ENCODE data around the gene IGFBP7.

IGFBP7 gene

DNA sequence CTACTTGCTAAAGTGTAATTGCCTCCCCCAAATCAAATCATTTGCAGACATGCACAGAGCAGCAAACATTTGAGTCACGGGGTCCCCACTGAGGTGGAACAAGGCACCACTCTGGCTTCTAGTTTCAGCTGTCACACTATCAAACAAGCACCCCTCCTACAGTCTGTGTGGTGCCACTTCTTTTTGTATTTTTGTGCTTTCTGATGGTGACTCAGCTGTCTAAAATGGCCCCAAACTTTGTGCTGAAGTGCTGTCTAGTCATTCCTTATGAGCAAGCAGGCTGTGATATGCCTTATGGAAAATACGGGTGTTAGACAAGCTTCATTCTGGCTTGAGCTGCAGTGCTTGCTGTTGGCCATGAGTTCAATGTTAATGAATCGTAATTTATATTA, 15.4 kb downstream of the IGFBP7 start:
- DNase-seq, result no peak

DNA sequence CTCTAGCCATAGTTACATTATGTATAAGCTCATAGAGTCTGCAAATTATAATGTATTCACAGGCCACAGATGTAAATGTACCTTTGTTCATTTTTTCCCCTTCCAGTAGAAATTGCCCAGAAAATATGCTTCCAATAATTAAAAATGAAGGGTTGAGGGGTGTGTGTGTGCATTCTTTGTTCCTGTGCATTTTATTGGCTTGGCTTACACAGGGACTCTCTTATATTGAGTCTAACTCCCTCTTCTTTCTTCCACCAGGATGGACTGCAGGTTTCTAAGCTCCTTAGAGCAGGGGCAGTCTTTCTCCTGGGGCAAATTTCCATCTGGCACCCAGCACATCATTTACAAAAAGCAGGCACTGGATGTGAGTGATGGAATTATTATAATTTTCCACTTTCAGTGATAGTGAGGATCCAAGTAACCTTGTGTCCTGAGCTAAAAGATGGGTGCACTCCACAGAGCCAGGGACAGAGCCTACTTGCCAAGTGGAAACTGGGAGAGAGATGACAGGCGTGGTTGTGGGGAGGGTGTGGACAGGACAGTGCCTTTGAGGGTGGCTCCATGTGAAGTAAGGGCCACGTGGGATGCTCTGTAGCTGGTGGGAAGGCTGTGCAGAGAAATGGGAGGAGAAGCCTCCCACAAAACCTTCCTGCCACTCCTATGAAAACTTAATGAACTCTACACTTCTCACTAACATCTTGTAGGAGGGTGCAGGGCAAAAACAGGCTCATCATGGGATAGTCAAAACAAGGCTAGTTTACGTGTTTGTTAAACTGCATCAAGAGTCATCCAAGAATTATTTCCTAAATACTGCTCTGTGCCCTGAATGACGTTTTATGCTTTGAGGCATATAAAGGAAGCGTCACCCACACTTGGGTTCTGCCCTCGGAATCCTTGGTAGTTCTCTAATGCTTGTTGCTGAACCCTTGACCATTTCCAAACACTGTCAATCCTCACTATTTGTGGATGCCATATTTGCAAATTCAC, 16.0 kb downstream of the IGFBP7 start:
- no peak for DNase-seq

DNA sequence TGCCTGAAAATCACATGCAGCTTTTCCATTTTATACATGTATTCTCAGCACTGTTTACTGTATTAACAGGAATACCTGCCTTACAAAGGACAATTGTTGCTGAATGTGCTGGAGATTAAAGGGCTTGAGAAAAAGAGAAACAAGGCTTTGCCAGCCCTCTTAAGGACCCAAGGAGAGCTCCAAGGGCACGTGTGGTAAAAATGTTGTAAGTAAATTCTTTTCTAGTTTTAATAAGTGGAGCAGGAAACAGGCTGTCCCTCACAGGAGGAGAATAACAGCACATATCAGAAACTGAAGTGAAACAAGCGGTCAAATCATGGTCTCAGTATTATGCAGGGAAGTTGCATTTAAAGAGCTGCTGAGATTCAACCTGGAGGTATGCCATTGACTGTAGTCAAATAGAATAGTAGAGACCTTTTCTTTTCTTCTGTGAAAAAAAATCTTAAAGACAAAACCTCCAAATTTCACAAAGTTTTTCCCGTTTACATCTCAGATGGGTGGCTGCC, 18.5 kb downstream of the IGFBP7 start:
- DNase-seq, result no peak

DNA sequence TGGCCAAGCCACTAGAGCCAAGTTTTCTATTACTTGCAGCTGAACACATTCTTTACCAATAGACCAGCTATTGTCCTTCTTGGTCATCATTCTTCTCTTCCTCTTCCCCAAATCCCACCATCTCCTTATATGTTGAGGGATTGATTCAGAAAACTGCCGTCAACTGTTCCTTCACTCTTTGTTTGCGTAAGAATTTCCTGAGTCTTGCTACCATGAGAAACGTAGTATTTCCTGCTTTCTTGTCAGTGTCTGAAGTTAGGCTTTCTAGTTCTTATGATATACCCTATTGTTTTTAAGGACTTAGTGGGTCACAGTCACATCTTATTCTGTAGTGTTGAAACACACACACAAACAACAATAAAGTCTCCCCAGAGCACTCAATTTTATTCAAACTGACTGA, 20.1 kb downstream of the IGFBP7 start:
- DNase-seq, result no peak

GRCh38 chr4:57089549-57089948, 20.6 kb downstream of the IGFBP7 start:
- DNase-seq, result no peak

- no peak for DNase-seq
Measured at GRCh38 chr4:57086031-57086723, 24.0 kb downstream of the IGFBP7 start.

DNA sequence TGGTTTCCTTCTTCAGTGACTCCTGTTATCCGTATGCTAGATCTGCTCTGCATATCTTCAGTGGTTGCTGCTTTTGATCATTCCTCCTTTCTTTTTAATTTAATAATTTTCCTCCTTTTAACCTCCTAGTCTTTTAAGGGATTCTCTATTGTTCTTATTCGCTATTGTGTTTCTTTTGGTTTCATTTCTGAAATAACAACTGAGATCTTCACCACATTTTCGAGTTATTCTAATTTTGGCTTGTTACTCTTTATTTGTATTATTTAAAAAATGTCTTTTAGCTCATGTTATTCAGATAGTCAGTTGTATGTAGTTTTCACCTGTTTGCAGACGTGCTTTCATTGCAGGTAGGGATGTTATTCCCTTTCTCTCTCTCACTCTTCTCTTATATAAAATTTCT, 24.9 kb downstream of the IGFBP7 start:
- DNase-seq, result no peak

DNA sequence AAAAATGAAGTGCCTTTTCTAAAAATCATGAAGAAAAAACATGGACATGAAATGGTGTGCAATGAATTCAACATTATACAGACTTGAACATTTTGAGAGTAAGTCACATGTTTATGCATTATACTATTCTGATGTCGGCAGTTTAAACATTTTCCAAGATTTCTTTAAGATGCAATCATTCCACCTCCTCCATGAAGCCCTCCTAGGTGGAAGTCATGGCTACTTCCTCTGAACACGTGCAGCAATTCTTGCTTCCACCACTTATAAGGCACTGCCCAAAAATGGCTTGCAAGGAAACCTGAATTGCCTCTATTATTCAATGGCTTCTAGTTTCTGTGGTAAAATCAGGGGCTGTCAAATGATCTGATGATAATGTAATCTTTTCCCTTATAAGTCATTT, 25.8 kb downstream of the IGFBP7 start:
- no peak for DNase-seq

DNA sequence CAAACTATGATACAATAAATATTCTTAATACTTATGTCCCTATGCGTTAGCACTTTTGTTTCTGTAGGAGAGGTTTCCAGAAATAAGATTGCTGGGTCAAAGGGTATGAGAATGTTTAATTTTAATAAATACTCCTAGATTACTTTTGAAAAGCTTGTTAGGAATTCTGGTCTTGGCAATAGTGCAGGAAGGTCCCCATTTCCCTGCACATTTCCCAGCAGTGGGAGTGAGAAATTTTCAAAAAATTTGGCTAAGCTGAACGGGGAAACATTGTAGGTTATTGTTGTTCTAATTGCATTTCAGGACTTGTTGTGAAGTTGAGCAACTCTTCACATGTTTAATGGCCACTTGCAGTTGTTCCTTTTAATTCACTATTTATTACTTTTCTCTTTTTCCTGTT, 27.1 kb downstream of the IGFBP7 start:
- DNase-seq, result no peak

- DNase-seq, result peak; percentile 37
Measured at GRCh38 chr4:57081651-57082621, 28.2 kb downstream of the IGFBP7 start.

DNA sequence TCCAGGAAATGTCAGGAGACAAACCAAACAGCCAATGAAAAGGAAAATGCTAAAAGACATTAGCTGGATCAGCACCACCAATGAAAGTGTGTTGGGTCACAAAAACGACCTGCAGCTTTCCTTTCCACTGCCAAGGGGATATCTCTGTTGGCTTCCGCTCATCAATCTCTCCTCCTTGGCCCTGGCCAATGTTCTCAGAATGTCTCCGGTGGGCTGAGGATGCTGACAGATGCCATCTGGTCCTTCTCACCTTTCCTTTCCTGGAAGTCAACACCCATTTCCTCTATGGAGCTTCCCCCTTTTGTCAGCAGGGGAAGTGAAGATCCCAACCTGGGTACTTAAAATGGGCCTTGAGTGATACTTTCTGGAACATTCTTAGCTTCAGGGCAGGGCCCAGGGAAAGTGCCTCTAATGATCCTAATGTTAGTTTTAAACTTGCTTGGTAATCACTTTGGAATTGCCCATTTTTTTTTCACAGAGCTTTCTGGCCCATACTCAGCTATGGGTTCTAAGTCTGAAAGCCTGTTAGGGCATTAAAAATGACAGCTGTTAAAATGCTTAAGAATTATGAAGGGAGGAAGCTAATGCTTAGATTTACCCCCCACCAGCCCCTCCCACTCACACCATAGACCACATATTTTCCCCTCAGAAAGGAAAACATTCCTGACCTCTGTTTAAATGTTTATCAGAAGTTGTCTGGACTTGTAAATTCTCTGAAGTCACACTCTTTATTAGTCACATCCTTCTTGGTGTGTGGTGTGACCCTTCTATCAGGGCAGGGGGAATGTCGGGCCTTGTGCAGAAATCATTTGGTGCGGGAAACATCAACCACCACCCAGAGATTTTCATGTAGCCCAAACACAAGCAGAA, 29.2 kb downstream of the IGFBP7 start:
- DNase-seq, result no peak

- DNase-seq, result no peak
Measured at GRCh38 chr4:57078685-57079521, 31.3 kb downstream of the IGFBP7 start.

DNA sequence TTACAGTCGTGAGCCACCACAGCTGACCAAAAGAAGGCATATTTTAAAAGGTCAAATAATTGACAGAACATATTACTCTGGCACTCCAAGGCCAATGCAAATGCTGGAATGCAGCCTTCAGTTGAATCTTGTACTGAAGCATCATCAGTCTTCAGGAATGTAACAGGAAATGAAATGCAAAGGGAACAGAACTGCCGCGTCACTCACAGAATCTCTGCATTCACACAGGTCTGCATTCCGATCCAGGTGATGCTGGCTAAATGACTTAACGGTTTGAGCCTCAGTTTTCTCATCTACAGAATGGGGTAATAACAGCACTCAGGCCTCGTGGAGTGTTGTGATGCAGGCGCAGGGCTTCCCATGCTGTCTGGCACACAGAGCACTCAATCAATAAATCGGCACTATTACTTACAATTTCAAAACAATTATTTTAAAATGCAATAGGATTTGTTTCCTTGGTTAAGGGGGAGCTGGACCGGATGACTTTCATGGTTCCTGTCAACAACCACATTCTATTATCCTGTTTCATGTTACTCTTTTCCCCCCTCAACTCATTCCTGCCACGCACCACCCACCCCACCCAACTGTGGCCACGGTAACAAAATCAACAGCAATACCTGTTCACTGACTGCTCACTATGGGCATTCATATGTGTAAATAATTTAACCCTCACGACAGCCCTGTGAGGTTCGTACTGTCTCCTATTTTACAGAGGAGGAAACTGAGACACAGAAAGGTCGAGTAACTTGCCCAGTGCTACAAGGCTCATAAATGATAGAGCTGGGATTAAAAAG, 32.4 kb downstream of the IGFBP7 start:
- no peak for DNase-seq

GRCh38 chr4:57076646-57077045, 33.5 kb downstream of the IGFBP7 start:
- DNase-seq, result no peak

GRCh38 chr4:57075367-57075766, 34.8 kb downstream of the IGFBP7 start:
- no peak for DNase-seq

GRCh38 chr4:57074744-57075143, 35.4 kb downstream of the IGFBP7 start:
- no peak for DNase-seq

- DNase-seq, result no peak
Measured at GRCh38 chr4:57073559-57073958, 36.6 kb downstream of the IGFBP7 start.

GRCh38 chr4:57071326-57071725, 38.9 kb downstream of the IGFBP7 start:
- DNase-seq, result no peak

- DNase-seq, result no peak
Measured at GRCh38 chr4:57070461-57070860, 39.7 kb downstream of the IGFBP7 start.

All from midbrain (tissue), 1 donor.